HL-60 (cell line): ENCODE measurements around the gene FLYWCH1.
"Not testable (repeated sequence)": the region's sequence is repeated elsewhere in the genome, so short reads cannot be mapped to it uniquely, and the experiment has no call there.

ENCODE experiments used
- DNase-seq, 2 experiments: peaks; one replicate each; pipeline ENCODE4 v3.0.0-alpha.2; 2010 to 2020; ENCODE audit warnings: low read depth in 1 of 2, low spot score in 1 of 2
- H3K27ac ChIP-seq: fragments of 250-450 bp; sonication (Bioruptor Pico); replicated peaks from 2 replicates; pipeline ENCODE4 v1.5.1; 2020; ENCODE audit warnings: mild to moderate bottlenecking, moderate library complexity
- H3K27me3 ChIP-seq: fragments of 250-450 bp; sonication (Bioruptor Pico); 2 replicates; pipeline ENCODE4 v1.5.1; 2021; ENCODE audit warnings: mild to moderate bottlenecking, moderate library complexity; ENCODE audit not compliant: insufficient read depth, poor library complexity, severe bottlenecking
- H3K4me3 ChIP-seq: replicated peaks from 2 replicates; pipeline ENCODE4 v1.5.1; 2011; ENCODE audit warnings: mild to moderate bottlenecking, control low read depth, low read length; ENCODE audit not compliant: insufficient read depth
- GABPA ChIP-seq: IDR thresholded peaks from 2 replicates; pipeline ENCODE4 v1.6.1; 2012; ENCODE audit warnings: low read depth
- POLR2AphosphoS5 ChIP-seq: IDR thresholded peaks from 2 replicates; pipeline ENCODE4 v1.6.1; 2012; ENCODE audit warnings: low read depth
- SPI1 ChIP-seq: IDR thresholded peaks from 2 replicates; pipeline ENCODE4 v1.6.1; 2012; ENCODE audit warnings: low read depth, mild to moderate bottlenecking, borderline replicate concordance
- TF ChIP-seq, protein P1 (sequence below): IDR thresholded peaks from one replicate; pipeline ENCODE4 v1.5.1; 2011; ENCODE audit warnings: low read length, control low read depth, inconsistent platforms; ENCODE audit not compliant: insufficient read depth
- TF ChIP-seq, protein P2 (sequence below): IDR thresholded peaks from 2 replicates; pipeline ENCODE4 v1.6.1; 2012; ENCODE audit warnings: low read depth; ENCODE audit not compliant: insufficient replicate concordance

Gene FLYWCH1

DNA sequence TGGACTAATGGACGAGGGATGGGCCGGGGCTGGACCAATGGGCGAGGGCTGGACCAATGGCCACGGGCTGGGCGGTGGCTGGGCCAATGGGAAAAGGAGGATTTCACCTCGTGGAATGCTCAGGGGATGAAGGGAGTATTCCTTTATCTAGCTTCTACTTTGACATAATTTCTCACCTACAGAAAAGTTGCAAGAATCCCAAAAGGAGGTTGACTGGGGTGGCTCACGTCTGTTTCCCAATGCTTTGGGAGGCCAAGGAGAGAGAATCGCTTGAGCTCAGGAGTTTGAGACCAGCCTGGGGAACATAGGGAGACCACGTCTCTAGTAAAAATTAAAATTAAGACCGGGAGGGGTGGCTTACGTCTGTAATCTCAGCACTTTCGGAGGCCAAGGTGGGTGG lies 5.7 kb upstream of the FLYWCH1 start:
- no peak for DNase-seq
- H3K27ac ChIP-seq = no peak overlapping the region
- H3K27me3 ChIP-seq = no peaks in the 10 kb centered on the region
- TF ChIP-seq GABPA (no peak), POLR2AphosphoS5 (no peak), SPI1 (no peak)
- TF ChIP-seq, protein P1, sequence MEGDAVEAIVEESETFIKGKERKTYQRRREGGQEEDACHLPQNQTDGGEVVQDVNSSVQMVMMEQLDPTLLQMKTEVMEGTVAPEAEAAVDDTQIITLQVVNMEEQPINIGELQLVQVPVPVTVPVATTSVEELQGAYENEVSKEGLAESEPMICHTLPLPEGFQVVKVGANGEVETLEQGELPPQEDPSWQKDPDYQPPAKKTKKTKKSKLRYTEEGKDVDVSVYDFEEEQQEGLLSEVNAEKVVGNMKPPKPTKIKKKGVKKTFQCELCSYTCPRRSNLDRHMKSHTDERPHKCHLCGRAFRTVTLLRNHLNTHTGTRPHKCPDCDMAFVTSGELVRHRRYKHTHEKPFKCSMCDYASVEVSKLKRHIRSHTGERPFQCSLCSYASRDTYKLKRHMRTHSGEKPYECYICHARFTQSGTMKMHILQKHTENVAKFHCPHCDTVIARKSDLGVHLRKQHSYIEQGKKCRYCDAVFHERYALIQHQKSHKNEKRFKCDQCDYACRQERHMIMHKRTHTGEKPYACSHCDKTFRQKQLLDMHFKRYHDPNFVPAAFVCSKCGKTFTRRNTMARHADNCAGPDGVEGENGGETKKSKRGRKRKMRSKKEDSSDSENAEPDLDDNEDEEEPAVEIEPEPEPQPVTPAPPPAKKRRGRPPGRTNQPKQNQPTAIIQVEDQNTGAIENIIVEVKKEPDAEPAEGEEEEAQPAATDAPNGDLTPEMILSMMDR = no peak
- TF ChIP-seq, protein P2, sequence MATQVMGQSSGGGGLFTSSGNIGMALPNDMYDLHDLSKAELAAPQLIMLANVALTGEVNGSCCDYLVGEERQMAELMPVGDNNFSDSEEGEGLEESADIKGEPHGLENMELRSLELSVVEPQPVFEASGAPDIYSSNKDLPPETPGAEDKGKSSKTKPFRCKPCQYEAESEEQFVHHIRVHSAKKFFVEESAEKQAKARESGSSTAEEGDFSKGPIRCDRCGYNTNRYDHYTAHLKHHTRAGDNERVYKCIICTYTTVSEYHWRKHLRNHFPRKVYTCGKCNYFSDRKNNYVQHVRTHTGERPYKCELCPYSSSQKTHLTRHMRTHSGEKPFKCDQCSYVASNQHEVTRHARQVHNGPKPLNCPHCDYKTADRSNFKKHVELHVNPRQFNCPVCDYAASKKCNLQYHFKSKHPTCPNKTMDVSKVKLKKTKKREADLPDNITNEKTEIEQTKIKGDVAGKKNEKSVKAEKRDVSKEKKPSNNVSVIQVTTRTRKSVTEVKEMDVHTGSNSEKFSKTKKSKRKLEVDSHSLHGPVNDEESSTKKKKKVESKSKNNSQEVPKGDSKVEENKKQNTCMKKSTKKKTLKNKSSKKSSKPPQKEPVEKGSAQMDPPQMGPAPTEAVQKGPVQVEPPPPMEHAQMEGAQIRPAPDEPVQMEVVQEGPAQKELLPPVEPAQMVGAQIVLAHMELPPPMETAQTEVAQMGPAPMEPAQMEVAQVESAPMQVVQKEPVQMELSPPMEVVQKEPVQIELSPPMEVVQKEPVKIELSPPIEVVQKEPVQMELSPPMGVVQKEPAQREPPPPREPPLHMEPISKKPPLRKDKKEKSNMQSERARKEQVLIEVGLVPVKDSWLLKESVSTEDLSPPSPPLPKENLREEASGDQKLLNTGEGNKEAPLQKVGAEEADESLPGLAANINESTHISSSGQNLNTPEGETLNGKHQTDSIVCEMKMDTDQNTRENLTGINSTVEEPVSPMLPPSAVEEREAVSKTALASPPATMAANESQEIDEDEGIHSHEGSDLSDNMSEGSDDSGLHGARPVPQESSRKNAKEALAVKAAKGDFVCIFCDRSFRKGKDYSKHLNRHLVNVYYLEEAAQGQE = no peak
- no peak overlapping the region for H3K4me3 ChIP-seq

DNA sequence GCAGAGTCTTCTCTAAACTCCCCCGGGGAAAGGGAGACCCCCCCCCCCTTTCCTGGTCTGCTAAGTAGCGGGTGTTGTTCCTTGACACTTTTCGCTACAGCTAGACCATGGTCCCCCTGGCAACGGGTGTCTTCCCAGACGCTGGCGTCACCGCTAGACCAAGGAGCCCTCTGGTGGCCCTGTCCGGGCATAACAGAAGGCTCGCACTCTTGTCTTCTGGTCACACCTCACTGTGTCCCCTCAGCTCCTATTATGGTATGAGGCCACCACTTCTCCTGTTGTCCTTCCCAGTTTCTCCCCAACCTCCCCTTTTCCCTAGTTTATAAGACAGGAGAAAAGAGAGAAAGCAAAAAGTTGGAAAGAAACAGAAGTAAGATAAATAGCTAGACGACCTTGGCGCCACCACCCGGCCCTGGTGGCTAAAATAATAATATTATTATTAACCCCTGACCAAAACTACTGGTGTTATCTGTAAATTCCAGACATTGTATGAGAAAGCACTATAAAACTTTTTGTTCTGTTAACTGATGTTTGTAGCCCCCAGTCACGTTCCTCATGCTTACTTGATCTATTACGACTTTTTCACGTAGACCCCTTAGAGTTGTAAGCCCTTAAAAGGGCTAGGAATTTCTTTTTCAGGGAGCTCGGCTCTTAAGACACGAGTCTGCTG lies 4.5 kb upstream of the FLYWCH1 start:
- not testable (repeated sequence) for H3K27ac ChIP-seq, H3K4me3 ChIP-seq, H3K27me3 ChIP-seq
- DNase-seq = peak in 1 of 2 experiments; percentile 69

DNA sequence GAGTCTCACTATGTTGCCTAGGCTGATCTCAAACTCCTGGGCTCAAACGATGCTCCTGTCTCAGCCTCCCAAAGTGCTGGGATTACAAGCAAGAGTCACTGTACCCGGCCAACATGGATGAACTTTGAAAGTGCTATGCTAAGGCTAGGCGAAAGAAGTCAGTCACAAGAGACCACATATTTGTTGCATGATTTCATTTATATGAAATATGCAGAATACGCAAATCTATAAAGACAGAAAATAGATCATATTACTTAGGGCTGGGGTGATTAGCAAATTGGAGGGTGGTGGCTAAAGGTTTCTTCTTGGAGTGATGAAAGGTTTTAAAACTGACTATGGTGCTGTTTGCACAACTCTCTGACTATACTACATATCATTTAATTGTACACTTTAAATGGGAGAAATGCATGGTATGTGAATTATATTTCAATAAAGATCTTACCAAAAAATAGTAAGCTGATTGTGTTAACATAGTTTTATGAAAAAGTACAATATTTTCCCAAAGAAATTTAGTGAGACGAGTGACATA lies 1.2 kb upstream of the FLYWCH1 start:
- Histone ChIP-seq H3K27me3 (no peaks in the 10 kb centered on the region), H3K4me3 (no peak overlapping the region), H3K27ac (no peak overlapping the region)
- no peak for DNase-seq
- TF ChIP-seq SPI1 (no peak), GABPA (no peak), POLR2AphosphoS5 (no peak)
- TF ChIP-seq, protein P2 = no peak
- TF ChIP-seq, protein P1 = no peak

DNA sequence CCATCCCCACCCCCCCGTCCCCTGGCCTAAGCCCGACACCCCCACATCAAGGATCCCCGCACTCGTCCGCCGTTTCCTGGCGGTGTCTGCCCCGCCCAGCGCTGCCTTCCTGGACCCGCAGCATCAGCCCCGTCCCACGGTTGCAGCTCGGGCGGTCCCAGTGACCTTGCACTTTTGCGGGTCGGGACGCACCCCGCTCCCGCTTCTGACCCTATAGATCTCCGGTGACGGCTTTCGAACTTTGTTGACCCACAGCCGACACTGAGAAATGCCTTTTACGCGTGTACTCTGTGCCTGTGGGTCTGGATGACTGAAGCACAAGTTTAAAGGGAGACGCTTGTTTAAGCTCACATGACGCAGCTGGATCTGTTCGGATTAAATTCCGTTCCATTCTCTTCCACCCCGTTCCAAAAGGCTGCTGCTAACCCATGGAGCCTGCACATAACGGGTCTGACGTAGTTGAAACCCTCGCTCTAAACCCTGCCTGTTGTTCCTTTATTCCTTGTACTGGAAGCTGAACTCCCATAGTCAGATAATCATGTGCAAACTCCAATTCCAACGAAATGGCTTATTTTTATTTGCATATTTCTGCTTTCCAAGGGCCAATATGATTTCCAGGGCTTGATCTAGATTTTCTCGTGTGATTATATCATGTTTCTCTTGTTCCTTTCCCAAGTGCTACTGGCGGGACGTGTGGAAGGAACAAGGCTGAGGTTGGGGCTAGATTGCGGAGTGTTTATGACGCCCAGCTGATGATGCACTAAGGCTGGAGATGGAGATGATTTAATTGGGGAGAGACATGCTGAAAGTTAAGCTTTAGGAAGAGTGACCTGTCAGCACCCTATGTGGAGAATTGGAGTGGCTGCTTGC lies 834 bp downstream of the FLYWCH1 start:
- peak in 1 of 2 experiments; percentile 18 for DNase-seq
- peak overlapping the region; percentile 31; the same call in 1 of the 2 replicates for H3K27ac ChIP-seq
- peak overlapping the region; percentile 84 for H3K4me3 ChIP-seq
- H3K27me3 ChIP-seq = no peaks in the 10 kb centered on the region
- TF ChIP-seq GABPA (no peak), SPI1 (no peak)
- TF ChIP-seq, protein P2 = no peak
- TF ChIP-seq, protein P1 = no peak
